PC-9 (cell line): Measurements from ENCODE around the gene TTC7B.

Experiments used
- CTCF ChIP-seq: fragments of 200-600 bp; sonication (generic); conservative IDR thresholded peaks from 2 replicates; pipeline ENCODE4 v1.6.1; 2017; ENCODE audit warnings: mixed run types, antibody characterized with exemption, mild to moderate bottlenecking, moderate library complexity
- EZH2 ChIP-seq: fragments of 200-600 bp; sonication (generic); IDR thresholded peaks from 2 replicates; pipeline ENCODE4 v1.8.0; 2017; ENCODE audit warnings: antibody characterized with exemption, low read depth

- TF ChIP-seq CTCF: no peak
- TF ChIP-seq EZH2: no peak
Observed at GRCh38 chr14:90630171-90630806, 185.9 kb downstream of the TTC7B start.
